Hepatic stellate cell (primary cell): ENCODE results near the gene EVI5.
"Not testable (repeated sequence)": the region's sequence is repeated elsewhere in the genome, so short reads cannot be mapped to it uniquely, and the experiment has no call there.

Experiments
- DNase-seq: peaks from one replicate; pipeline ENCODE4 v3.0.0; 2011; ENCODE audit warnings: low spot score

Gene EVI5

DNA sequence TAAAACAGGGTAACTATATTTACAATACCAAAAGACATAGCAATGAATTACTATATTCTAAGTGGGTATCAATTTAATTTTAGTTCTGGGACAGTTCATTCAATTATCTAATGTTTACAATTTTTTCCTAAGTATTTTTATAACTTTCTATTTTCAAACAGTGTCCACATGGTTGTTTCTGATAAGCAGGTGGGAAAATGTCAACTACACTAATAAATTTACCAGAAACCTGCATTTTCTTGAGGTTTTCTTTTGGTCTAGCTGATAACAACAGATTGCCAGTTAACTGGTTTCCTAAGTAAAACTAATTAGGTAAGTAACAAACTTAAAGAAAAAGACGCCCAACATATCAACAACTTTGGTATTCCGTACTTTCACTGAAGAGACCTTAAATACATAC is 213.3 kb downstream of the EVI5 start:
- DNase-seq = no peak

- DNase-seq = no peak
Observed at GRCh38 chr1:92567211-92567868, 217.6 kb downstream of the EVI5 start.

DNA sequence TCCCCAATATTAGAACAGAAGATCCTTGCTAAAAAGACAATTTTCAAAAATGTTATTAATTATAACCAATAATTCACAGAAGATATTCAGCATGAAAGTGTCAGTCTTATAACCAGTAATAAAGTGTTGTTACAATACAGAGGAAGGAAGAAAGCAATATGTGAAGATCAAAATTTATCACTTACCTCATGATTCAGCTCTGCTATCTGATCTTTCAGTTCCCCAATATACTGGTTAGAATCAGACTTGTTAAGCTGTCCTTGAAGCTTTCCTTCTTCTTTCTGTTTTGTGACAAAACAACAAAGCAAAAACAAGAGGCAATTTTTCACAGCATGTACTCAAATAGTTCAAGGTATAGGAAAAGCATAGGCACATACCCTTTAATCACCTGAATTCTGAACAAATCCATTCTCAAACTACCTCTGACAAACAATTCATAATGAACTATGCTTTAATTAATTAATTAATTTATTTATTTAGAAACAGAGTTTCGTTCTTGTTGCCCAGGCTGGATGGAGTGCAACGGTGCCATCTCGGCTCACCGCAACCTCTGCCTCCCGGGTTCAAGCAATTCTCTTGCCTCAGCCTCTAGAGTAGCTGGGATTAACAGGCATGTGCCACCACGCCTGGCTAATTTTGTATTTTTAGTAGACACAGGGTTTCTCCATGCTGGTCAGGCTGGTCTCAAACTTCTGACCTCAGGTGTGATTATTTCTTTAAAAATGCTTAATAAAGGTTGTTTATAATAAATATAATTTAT is 221.3 kb downstream of the EVI5 start:
- no peak for DNase-seq

- no peak for DNase-seq
Observed at GRCh38 chr1:92556350-92556749, 228.6 kb downstream of the EVI5 start.

DNA sequence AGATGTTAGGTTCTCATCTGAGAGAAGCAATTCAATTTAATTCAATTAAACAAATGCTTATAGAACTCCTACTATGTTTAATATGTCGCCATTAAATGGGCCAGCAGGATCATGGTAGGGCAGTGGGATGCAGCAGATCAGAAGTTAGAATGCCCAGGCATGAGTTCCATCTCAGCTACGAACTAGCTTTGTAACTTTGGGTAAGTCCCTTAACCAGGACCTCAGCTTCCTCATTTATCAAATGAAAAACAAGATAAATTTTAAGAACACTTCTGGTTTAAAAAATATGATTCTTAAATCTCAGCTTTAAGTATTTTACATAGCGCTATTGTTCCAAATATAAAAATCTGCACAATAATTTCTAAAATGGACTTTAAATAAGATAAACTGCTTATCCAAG is 230.7 kb downstream of the EVI5 start:
- DNase-seq = no peak

DNA sequence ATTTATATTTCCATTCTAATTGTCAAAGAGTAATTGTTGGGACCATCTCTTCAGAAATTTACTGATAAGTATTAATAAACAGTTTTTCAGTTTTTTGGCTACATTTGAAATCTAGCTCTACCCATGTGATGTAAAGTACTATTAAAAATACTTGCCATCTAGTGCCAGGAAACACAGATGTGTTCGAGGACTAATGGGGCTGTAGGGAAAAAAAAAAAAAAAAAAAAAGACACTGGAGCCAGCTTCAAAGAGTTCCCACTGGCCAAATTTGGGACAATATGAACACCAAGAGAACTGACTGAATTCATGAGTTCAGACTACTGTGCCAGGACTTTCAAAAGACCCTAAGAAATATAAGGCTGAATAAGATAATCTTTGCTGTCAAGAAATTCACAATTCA is 233.0 kb downstream of the EVI5 start:
- no peak for DNase-seq

GRCh38 chr1:92544756-92545165 is 240.1 kb downstream of the EVI5 start:
- no peak for DNase-seq

DNA sequence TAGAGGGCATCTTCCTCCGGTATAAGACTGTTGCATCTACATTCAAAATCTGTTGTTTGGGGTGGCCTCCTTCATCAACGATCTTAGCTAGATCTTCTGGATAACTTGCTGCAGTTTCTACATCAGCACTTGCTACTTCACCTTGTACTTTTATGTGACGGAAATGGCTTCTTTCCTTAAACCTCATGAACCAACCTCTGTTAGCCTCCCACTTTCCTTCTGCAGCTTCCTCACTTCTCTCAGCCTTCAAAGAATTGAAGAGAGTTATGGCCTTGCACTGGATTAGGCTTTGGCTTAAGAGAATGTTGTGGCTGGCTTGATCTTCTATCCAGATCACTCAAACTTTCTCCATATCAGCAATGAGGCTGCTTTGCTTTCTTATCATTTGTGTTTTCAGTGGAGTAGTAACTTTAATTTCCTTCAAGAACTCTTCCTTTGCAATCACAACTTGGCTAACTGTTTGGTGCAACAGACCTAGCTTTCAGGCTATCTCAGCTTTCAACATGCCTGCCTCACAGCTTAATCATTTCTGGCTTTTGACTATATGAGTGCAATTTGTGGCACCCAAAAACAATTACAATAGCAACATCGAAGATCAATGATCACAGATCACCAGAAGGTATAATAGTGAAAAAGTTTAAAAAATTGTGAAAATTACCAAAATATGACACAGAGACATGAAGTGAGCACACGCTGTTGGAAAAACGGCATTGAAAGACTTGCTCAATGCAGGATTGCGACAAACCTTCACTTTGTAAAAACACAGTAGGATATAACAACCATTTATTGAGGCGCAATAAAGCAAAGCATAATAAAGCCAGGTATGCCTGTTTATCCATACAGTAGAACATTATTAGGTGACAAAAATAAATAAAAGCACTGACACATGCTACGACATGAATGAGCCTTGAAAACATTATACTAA is 241.5 kb downstream of the EVI5 start:
- DNase-seq = no peak

DNA sequence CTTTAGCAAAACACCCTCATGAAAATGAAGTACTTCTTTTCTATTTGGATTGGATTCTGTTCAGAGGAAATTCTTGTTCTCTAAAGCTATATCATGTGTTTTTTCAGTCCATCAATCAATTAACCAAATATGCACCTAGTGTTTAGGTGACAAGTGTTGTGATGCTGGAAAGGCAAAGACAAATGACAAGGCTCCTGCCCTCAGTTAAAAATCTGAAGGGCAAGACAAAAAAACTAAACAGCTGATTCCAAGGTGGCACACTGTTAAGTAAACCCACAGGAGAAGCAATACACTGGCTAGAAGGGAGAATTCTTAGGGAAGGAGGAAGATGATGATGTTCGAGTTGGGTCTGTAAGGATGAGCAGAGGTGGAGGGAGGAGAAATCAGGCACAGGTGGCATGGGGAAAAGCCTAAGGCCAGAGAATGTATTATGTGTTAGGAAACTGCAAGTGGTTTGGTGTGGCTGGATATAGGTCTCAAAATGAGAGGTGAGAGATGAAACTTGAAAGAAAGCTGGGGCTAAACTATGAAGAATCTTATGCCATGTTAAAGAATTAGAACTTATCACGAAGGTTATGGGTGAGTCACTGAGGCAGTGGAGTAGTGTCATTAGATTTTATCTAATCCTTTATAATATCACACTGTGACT is 246.4 kb downstream of the EVI5 start:
- no peak for DNase-seq

GRCh38 chr1:92538048-92538412 is 246.9 kb downstream of the EVI5 start:
- DNase-seq = no peak

GRCh38 chr1:92536980-92537884 is 247.7 kb downstream of the EVI5 start:
- DNase-seq = peak; percentile 21

DNA sequence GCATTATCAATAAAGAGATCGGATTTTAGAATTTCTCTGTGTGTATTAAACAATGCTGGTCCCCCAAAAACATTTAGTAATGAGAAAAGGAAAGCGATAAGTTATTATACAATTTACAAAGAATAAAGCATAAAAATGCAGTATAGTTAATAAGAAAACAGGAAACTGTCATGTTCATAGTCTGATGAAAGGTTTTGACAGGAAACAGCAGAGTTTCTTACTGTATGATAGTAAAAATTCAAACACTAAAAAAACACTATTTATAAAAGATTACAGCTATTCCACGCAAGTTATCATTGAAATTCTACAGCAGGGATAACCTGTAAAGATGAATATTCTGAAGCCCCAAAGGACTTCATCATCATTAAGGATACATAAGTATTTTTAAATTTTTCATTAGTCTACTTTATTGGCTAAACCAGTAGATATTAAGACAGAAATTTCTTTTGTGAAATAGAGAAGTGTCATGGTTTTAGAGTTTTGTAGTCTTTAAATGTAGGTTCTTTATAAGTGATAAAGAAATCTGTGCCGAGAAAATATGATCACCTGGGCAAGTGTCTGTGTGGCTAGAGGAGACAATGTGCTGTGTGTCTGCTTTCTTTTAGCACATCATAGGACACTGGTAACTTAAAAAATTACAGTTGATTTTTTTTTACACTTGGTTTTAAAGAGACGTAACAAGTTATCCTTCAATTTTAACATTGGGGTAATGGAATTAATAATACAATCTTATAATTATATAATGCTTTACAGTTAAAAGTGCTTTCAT is 248.5 kb downstream of the EVI5 start:
- DNase-seq = no peak

DNA sequence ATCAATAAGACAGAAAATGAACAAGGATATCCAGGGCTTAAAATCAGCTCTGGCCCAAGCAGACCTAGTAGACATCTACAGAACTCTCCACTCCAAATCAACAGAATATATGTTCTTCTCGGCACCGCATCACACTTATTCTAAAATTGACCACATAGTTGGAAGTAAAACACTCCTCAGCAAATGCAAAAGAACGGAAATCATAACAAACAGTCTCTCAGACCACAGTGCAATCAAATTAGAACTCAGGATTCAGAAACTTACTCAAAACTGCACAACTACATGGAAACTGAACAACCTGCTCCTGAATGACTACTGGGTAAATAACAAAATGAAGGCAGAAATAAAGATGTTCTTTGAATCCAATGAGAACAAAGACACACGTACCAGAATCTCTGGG is 252.5 kb downstream of the EVI5 start:
- DNase-seq = not testable (repeated sequence)

- not testable (repeated sequence) for DNase-seq
Observed at GRCh38 chr1:92531939-92532338, 253.0 kb downstream of the EVI5 start.

DNA sequence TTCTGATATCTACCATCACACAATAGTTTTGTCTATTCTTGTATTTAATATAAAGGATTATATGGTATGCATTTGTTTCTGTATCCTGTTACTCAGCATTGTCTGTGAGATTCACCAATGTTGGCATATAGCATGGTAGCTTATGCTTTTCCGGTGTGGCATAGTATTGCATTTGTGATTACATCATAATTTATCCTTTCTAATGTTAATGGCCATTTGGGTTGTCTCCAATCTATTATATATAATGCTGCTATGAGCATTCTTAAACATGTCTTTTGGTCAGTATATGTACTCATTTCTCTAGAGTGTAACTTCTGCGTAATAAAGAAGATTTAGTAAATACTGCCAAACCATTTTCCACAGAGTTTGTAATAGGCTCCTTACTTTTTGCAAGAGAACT is 257.2 kb downstream of the EVI5 start:
- no peak for DNase-seq

DNA sequence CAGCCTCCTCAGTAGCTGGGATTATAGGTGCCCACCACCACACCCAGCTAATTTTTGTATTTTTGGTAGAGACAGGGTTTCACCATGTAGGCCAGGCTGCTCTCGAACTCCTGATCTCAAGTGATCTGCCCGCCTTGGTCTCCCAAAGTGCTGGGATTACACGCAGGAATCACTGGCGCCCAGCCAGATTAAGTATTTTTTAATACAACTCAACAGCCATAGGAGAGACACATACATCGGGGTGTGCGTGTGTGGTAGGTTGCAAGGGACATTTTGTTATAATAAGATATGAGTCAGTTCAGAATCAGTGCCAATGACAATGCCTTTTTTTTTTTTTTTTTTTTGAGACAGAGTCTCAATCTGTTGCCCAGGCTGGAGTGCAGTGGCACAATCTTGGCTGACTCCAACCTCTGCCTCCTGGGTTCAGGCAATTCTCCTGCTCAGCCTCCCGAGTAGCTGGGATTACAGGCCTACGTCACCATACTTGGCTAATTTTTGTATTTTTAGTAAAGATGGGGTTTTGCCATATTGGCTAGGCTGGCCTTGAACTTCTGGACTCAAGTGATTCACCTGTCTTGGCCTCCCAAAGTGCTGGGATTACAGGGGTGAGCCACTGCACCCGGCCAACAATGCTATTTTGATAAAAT is 259.8 kb downstream of the EVI5 start:
- DNase-seq = not testable (repeated sequence)

- no peak for DNase-seq
Observed at GRCh38 chr1:92519043-92519442, 265.9 kb downstream of the EVI5 start.

GRCh38 chr1:92516574-92516973 is 268.3 kb downstream of the EVI5 start:
- DNase-seq = no peak

GRCh38 chr1:92515796-92516201 is 269.1 kb downstream of the EVI5 start:
- no peak for DNase-seq

DNA sequence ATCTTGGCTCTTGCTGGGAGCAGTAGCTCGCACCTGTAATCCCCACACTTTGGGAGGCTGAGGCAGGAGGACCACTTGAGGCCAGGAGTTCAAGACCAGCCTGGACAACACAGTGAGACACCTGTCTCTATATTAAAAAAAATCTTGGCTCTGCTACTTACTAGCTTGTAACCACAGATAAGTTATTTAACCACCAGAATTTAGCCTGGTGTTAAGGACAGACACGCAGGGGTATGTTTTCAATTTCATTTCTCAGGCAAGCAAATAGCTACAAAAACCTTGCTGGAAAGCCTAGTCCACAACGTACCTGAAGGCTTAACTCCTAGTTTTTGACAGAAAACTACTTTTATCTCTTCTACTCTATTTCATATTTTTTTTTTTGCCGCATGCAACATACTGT is 273.4 kb downstream of the EVI5 start:
- no peak for DNase-seq
